Activated naive CD4-positive, alpha-beta T cell treated with anti-CD3 and anti-CD28 coated beads, Interleukin-2, amount 50 U/mL, for 72 hours (primary cell): ENCODE results near the gene TMEM184B. TPM values are rescaled to one million over a fixed set of nuclear protein-coding genes. Genes with fewer than 3 reads are reported as not detected.
A peak's percentile ranks its signal among the peaks of the same experiment; 100 is the strongest.

Experiments
- ATAC-seq, 2 donors: fragments of 150-1000 bp; cut with Tn5 transposase; 2 replicates each; pipeline ENCODE4 v1.10.0; 2021; ENCODE audit warnings: mild to moderate bottlenecking in 2 of 2, moderate library complexity in 2 of 2
- DNase-seq, 2 donors: peaks; one replicate each; pipeline ENCODE4 v3.0.0; 2021 to 2022; ENCODE audit warnings: low spot score in 2 of 2
- H3K27ac Mint-ChIP-seq, 2 donors: one replicate each; pipeline ENCODE4 v1.8.0; 2022; ENCODE audit warnings: mild to moderate bottlenecking in 2 of 2, mixed read lengths in 2 of 2
- H3K36me3 Mint-ChIP-seq, 2 donors: one replicate each; pipeline ENCODE4 v1.8.0; 2022; ENCODE audit warnings: mixed read lengths in 2 of 2
- H3K9me3 Mint-ChIP-seq, 2 donors: one replicate each; pipeline ENCODE4 v1.8.0; 2022; ENCODE audit warnings: mixed read lengths in 2 of 2
- total RNA-seq, 2 donors: library from RNA; stranded (reverse); gene quantifications; one replicate each; pipeline ENCODE4 v1.2.3, GENCODE V29; 2022

The TMEM184B gene
- total RNA-seq, 2 donors from 2014 or later, result 21.4 to 22.0 TPM

DNA sequence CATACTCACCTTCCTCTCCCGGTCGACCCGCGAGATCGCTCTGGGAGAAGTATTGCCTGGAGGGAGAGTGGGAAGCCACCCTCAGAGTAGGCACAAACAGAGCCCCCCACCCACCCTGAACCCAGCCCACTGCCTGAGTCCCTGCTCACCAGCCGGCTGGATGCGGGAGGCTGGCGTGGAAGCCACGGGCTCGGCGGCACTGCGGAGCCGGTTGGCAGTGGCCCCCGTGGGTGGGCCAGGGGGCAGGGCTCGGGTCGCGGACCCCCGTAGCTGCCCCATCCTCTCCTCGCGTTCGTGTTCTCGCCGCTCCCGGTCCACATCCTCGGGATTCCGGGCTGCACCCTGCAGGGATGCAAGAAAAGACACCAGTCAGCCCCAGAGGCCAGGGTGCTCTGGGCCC lies 21.4 kb upstream of the TMEM184B start:
- H3K27ac Mint-ChIP-seq, result no peak overlapping the region
- no peaks in the 10 kb centered on the region for H3K36me3 Mint-ChIP-seq
- ATAC-seq (no peak), DNase-seq (no peak)
- no peaks in the 10 kb centered on the region for H3K9me3 Mint-ChIP-seq

DNA sequence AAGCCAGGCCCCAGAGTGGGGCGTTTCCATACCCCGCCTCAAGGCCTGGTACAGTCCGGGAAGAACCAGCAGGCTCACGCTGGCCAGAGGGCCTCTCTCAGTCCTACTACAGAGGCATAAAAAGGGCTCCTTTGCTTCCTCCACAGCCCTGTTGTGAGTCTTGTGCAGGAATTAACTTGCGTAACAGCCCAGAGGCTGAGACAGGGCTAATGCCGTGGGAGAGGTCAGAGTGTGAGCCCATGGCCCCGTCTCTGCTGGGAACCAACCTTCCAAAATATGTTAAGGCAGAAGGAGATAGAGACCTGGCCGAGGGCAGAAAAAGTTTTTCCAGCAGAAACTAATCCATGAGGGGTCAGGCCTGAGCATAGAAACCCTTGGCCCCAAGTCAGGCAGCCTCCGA lies 19.9 kb upstream of the TMEM184B start:
- Mint-ChIP-seq H3K9me3 (no peaks in the 10 kb centered on the region), H3K27ac (peak overlapping the region in 1 of 2 donors; percentile 22), H3K36me3 (no peaks in the 10 kb centered on the region)
- DNase-seq, result no peak
- no peak for ATAC-seq

DNA sequence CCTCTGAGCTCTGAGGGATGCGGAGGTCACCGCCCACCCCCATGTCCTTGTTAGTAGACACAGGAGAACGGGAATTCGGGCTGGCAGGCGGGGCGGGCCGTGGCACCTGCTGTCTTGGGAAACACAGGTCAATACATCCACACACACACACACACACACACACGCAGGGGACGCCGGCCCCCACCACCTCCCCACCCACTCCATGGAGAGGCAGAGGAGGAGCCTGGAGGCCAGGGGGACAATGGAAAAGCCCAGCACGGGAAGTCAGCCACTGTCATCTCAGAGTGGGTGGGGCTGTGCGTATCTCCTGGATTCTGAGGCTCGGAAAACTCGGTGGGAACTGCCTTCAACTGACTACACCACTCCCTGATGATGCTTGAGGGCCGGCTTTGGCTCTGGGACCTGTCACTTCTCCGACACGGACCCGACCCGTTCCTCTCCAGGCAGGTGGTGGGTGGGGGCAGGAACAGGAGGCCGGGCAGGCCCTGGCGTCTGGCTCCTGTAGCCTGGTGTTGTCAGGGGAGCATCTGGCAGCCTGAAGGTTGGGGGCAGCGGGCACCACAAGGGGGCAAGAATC lies 18.5 kb upstream of the TMEM184B start:
- no peaks in the 10 kb centered on the region for H3K36me3 Mint-ChIP-seq
- ATAC-seq (no peak), DNase-seq (no peak)
- H3K27ac Mint-ChIP-seq, result peak overlapping the region; percentile 44 to 68
- H3K9me3 Mint-ChIP-seq, result no peaks in the 10 kb centered on the region

DNA sequence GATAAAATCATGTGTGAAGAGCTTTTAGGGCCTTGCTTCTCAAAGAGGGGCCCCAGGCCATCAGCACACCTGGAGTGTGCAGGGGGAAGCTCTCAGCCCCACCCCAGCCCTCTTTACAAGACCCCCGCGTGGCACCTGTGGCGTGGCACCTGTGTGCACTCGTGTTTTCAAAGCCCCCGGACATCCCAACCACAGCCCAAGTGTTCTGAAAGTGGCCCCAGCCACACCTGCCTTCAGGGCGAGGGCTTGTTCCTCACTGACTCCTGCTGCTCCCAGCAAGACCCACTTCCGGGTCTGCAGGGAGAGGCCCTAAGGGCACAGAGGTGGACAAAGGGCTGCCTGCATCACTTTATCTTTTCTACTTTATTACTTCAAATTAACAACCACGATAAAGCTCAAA lies 17.5 kb upstream of the TMEM184B start:
- Mint-ChIP-seq H3K27ac (peak overlapping the region in 1 of 2 donors; percentile 60), H3K9me3 (no peaks in the 10 kb centered on the region), H3K36me3 (no peaks in the 10 kb centered on the region)
- DNase-seq, result no peak
- no peak for ATAC-seq

DNA sequence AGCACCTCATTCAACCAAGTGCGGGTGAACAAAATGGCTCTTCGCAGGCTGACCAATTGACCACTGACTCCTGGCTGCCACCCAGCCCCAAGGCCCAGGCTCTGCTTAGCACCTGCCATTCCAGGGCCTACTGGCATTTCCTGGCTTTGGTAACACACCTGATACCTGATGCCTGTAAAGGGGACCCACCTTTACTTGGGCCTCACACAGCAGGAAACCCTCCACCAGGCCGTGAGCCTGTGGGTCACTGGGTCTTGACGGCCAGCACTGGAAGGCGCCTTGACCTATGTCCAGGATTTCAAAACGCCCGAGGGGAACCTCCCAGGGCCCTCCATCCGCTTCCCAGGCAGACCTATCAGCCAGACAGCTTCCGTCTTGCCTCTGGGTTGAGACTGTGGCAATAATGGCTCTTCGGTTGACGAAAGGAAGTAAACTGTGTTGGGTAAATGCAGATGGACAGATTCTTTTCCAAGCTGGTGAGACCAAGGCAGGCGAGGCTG lies 16.8 kb upstream of the TMEM184B start:
- DNase-seq (no peak), ATAC-seq (no peak)
- Mint-ChIP-seq H3K9me3 (no peaks in the 10 kb centered on the region), H3K36me3 (no peaks in the 10 kb centered on the region), H3K27ac (peak overlapping the region in 1 of 2 donors; percentile 79)

DNA sequence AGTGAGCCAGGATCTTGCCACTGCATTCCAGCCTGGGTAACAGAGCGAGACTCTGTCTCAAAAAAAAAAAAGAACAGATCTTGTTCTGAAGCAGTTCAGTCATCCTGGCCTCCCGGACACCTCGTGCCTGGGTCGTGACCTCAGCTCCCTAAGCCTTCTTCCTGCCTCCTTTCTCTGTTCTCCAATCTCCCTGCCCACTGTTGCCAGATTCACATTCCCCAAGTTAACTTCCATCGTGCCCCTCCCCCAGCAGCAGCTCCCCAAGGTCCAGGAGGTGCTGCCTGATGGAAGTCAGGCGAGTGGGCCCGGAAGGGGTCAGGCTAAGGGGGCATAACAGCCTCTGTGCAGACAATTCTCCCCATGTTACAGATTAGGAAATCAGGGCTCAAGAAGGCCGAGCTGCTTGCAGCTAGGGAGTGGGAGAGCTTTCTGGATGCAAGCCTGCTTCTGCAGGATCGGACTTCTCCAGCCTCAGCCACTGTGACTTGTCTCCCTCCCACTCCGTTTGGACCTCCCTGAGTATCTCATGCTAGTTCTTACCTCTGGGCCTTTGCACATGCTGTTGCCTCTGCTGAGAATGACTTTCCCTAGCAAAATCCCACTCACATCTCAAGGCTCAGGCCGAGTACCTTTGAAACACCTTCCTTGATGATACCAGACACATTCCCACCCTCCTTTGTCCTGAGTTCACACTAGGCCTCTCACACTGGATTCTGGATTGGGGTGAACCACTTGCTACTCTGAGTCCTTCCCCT lies 14.3 kb upstream of the TMEM184B start:
- ATAC-seq (no peak), DNase-seq (no peak)
- Mint-ChIP-seq H3K27ac (peak overlapping the region in 1 of 2 donors; percentile 84), H3K36me3 (no peaks in the 10 kb centered on the region), H3K9me3 (no peaks in the 10 kb centered on the region)

DNA sequence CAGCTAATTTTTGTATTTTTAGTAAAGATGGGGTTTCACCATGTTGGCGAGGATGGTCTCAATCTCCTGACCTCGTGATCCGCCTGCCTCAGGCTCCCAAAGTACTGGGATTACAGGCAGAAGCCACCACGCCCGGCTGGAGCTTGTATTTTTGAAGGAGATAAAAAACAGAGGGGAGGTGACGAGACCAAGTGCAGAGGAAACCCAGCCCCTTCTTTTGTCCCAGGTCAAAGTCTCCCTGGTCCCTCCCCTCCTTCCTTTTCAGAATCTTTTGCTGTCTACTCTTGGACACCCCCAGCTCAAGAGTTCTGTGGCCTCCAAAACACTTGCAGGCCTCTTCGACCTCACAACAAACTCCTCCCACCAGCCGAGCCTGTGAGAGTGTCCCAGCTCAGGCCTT lies 12.2 kb upstream of the TMEM184B start:
- H3K9me3 Mint-ChIP-seq, result no peaks in the 10 kb centered on the region
- no peak overlapping the region for H3K27ac Mint-ChIP-seq
- ATAC-seq, result no peak
- H3K36me3 Mint-ChIP-seq, result no peaks in the 10 kb centered on the region
- DNase-seq, result no peak

DNA sequence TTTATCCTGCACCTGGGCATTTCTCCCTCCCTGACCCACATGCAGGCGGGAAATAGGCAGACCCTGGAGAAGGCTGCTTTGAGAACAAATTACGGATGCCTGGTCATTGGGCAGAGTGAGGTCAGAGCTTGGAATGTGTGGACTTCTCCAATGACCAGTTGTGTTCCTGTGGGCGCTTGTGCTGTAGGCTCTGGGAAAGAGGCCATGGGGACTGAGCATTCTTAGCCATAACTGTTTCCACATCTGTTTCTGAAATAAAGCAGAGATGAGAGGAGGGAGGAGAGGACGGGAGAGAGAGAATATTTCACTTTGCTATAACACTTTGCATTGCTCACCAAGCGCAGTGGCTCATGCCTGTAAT lies 11.2 kb upstream of the TMEM184B start:
- no peaks in the 10 kb centered on the region for H3K9me3 Mint-ChIP-seq
- H3K36me3 Mint-ChIP-seq, result no peaks in the 10 kb centered on the region
- DNase-seq, result no peak
- ATAC-seq, result no peak
- peak overlapping the region in 1 of 2 donors; percentile 39 for H3K27ac Mint-ChIP-seq

DNA sequence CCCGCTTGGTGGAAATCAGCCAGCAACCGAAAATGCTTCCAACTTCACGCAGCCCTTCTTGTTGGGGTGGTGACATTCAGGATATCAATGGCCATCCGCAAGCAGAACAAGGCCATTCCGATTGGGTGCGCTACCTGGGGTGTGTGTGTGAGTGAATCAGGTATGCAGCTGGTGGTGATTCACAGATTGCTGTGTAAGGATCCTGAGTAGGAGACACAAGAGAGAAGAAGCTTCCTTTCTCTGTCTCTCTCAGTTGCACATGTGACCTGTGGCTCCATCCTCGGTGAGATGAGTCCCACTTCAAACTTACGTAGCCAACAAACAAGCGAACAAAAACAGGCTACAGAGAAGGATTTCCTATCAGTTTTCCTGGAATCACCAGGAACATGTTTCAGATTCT lies 9.6 kb upstream of the TMEM184B start:
- Mint-ChIP-seq H3K9me3 (no peaks in the 10 kb centered on the region), H3K27ac (no peak overlapping the region), H3K36me3 (no peaks in the 10 kb centered on the region)
- ATAC-seq (no peak), DNase-seq (no peak)

DNA sequence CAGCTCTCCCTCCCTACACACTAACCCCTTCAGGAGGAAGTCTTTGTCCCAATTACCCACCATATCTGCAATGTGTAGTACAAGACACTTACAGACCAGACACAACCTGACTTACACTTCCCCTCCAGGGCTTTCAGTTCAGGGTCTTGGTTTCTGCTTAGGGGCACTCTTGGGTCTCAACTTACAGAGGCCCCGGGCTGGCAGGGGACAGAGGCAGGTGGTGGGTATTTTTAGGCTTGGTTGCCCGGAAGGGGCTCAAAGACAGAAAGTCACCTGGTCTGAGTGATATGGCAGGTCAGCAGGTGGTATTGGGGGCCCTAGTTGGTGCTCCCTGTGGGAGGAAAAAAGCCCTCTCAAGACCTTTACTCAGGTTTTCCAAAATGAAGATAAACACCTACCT lies 3.4 kb upstream of the TMEM184B start:
- Mint-ChIP-seq H3K36me3 (no peaks in the 10 kb centered on the region), H3K27ac (no peak overlapping the region), H3K9me3 (no peaks in the 10 kb centered on the region)
- DNase-seq (no peak), ATAC-seq (no peak)

DNA sequence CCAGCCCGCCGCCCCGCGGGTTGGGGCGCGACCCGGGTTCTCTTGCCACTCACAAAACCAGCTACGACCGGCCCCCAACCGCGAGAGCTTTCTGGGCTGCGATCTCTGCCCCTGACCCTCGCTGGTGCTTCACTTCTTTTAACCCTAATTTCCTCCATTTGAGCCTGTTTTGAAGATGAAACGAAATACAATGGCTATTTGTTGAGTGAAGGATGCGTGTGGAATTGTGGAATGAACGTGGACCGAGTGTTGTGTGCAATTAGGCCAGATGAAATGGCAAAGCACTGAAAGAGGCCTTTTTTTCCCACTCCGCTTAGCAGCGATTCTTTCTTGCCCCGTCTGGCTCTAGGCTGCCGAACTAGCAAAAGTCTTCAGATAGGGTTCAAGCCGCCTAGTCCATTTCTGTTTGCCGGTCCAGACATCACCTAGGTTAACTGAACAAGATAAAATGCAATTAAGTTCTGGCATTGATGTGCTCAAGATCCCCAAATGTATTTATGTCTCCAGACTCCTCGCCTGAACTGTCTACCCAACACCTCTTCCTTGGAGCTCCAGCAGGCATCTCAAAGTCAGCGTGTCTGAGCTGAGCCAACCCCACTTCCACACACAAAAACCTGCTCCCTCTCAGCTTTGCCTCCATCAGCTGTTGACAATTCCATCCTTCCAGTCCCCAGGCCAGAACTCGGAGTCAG lies 471 bp upstream of the TMEM184B start:
- no peaks in the 10 kb centered on the region for H3K36me3 Mint-ChIP-seq
- no peak for DNase-seq
- peak; percentile 8 to 12 for ATAC-seq

DNA sequence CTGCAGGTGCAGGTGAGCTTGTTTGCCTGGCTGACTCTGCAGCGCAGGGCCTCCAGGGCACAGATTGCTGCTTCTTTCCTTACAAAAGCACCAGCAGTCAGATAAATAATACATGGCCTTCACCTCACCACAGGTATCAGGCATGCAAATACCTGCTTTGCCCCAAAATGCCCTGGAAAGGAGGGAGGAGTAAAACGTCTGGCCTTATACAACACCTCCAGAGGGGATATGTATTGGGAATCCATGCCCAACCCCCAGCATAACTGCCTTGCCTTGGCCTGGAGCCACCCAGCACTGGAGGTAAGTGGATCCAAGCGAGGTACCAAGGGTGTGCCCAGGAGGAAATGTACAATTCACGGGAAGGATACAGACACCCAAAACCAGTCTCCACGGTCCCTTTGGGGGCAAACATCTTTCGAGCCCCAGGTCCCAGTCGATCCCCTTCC lies 860 bp downstream of the TMEM184B start:
- peak in 1 of 2 donors; percentile 1 for ATAC-seq
- H3K27ac Mint-ChIP-seq, result peak overlapping the region; percentile 88 to 90
- no peaks in the 10 kb centered on the region for H3K9me3 Mint-ChIP-seq
- H3K36me3 Mint-ChIP-seq, result no peaks in the 10 kb centered on the region
- DNase-seq, result no peak

More for the DNA sequence above, 471 bp upstream of the TMEM184B start:
- peak overlapping the region; percentile 90 to 99 for H3K27ac Mint-ChIP-seq
- H3K9me3 Mint-ChIP-seq, result no peaks in the 10 kb centered on the region

DNA sequence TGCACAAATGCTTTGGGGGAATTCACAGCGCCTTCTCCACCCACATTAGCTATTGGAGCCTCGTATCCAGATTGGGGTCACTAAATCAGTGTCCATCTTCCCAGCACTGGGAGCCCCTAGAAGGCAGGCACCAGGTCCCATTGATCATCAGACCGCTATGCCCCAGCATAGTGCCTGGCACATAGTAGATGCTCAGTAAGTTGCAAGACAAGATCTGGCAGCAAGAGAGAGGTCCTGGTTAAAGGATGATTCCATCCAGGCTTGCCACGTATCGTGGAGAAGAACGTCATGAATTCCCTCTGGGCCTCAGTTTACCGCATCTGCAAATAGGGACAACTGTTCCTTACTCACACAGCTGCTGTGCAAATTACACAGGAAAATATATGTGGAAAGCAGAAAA lies 1.7 kb downstream of the TMEM184B start:
- no peak for DNase-seq
- Mint-ChIP-seq H3K9me3 (no peaks in the 10 kb centered on the region), H3K27ac (peak overlapping the region in 1 of 2 donors; percentile 90), H3K36me3 (no peaks in the 10 kb centered on the region)
- no peak for ATAC-seq

DNA sequence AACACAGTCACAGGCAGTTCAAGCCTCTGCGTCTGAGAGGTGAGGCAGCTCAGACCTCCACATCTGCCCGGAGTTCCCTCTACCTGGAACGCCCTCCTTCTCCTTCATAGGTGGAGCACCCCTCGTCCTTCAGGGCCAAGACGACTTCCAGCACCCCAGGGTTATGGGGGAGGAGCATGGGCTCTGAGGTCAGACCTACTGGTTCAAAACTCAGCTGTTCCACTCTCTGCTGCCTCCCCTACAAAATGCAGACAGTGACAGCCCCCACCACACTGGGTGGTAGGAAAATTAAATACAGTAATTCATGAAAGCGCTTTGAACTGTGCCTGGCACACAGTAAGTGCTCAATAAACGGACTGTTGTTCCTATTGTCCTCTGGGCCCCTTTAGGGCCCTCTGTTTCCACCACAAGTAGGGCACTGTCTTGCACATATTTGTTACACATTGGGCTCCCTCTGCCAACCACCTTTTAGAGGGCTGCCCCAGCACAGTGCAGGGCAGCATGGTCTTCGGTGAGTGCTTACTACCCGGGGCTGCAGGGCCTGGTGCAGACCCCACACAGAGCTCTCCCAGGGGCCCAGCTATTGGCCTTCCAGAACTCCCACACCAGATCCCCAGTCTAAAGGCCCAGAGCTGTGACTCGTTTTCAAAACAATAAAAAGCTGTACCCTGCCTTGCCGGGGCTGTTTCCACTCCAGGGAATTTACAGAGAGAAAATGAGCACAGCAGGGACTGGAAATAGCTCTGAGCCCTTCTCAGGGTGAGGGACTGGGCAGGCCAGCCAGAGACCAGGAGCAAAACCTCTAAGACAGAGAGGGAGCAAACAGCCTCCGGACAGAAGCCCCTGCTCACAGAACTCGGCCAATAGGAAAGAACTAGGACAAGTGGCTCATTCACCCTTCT lies 2.5 kb downstream of the TMEM184B start:
- Mint-ChIP-seq H3K9me3 (no peaks in the 10 kb centered on the region), H3K27ac (peak overlapping the region in 1 of 2 donors; percentile 57), H3K36me3 (no peaks in the 10 kb centered on the region)
- ATAC-seq (no peak), DNase-seq (no peak)

DNA sequence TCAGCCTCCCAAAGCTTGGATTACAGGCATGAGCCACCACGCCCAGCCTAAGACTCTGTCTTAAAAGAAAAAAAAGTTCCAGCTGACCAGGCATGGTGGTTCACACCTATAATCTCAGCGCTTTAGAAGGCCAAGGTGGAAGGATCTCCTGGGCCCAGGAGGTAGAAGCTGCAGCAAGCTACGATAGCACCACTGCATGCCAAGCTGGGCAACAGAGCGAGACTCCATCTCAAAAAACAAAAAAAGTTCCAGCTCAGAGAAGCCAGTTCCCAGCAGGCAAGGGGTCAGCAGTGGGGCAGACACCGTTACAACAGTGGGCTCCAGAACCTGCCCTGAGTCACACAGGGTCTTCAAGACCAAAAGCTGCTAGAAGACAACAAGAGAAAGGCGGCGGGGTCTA lies 3.3 kb downstream of the TMEM184B start:
- ATAC-seq, result no peak
- H3K27ac Mint-ChIP-seq, result no peak overlapping the region
- H3K9me3 Mint-ChIP-seq, result no peaks in the 10 kb centered on the region
- no peak for DNase-seq
- no peaks in the 10 kb centered on the region for H3K36me3 Mint-ChIP-seq

DNA sequence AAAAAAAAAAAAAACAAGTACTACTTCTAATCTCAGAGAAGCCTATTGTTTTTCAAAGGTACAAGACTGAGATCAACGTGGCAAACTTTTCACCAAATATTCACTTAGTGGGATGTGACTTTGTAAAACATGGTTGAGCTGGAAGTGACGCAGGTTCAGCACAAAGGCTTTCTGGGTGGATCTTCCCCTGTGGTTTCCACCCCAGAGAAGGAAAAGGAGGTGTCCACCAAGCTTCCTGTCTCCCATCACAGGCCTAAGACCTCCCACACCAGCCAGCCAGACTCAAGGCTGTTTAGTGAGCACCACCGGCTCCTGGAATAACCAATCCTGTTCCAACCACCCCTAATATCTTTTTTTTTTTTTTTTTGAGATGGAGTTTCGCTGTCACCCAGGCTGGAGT lies 5.7 kb downstream of the TMEM184B start:
- H3K27ac Mint-ChIP-seq, result peak overlapping the region; percentile 55 to 90
- ATAC-seq (peak; percentile 72 to 92), DNase-seq (peak in 1 of 2 donors; percentile 31)
- no peaks in the 10 kb centered on the region for H3K9me3 Mint-ChIP-seq
- no peaks in the 10 kb centered on the region for H3K36me3 Mint-ChIP-seq
